GM23248 (cell line): Measurements from ENCODE around the gene PCDHGA1.

Source experiments
- EZH2 ChIP-seq: fragments of 200-600 bp; sonication (generic); IDR thresholded peaks from 2 replicates; pipeline ENCODE4 v1.6.1; 2018; ENCODE audit warnings: antibody characterized with exemption, mild to moderate bottlenecking; ENCODE audit not compliant: insufficient read depth, poor library complexity, severe bottlenecking
- EZH2phosphoT487 ChIP-seq: fragments of 200-600 bp; sonication (generic); IDR thresholded peaks from 2 replicates; pipeline ENCODE4 v1.6.1; 2018; ENCODE audit warnings: antibody characterized with exemption, moderate library complexity, mild to moderate bottlenecking, low read depth; ENCODE audit not compliant: insufficient read depth

- TF ChIP-seq EZH2phosphoT487 (no peak), EZH2 (no peak)
Observed at GRCh38 chr5:141510850-141511601, 180.7 kb downstream of the PCDHGA1 start.
